COLO668 (cell line): Measurements from ENCODE around the gene HES5.
"Not testable (repeated sequence)": the region's sequence is repeated elsewhere in the genome, so short reads cannot be mapped to it uniquely, and the experiment has no call there.

Experiments
- DNase-seq: peaks from one replicate; lab custom pipeline; 2025; ENCODE audit not compliant: unreplicated experiment; lab: John Stamatoyannopoulos, UW

HES5 gene

DNA sequence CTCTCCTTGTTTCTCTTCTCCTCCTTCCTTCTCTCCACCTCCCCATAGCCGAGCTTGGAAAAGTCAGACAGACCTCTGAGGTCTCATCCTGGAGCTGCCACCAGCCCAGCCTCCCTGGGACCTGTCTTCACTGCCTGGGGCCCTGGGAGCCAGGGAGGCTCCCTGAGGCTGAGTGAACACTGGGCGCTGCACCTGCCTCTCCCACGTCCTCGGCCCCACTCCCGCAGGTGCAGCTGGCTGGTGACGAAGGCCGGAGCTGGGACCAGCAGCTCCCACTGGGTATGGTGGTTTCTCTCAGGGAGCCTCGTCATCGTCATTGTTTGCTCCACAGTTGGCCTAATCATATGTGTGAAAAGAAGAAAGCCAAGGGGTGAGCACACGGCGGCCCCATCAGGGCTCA is 31.4 kb upstream of the HES5 start:
- DNase-seq = peak; percentile 91

DNA sequence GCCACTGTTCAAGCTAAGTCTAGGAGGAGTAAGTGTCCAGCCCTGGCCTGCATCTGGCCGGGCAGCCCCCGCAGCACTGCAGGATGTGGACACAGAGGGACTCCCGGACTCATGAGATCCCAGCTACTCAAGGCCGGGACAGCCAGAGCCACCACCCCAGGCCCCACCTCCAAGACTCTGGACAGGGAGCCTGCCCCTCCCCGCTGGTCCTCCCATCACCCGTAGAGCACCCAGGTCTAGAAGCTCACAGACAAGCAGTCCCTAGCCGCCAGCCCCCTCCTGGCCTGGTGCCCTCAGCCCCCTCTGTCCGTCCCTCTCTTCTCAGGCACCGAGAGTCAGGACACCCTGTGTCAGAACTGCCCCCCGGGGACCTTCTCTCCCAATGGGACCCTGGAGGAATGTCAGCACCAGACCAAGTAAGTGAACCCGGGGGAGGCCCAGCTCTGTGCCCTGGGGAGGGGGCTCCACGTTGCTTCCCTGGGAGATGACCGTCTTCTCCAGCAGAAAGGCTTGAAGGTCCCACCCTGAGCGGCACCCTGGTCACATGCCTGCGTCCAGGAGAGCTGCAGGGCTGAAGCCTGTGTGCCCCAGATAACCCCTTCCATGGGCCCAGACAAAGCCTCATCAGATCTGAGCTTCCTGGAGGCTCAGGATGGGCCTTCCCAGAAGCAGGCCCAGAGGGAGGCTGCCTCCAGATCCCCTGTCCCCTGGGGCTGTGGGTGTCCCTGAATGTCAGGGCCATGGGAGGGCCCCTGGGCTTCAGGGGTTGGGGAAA is 30.4 kb upstream of the HES5 start:
- no peak for DNase-seq

DNA sequence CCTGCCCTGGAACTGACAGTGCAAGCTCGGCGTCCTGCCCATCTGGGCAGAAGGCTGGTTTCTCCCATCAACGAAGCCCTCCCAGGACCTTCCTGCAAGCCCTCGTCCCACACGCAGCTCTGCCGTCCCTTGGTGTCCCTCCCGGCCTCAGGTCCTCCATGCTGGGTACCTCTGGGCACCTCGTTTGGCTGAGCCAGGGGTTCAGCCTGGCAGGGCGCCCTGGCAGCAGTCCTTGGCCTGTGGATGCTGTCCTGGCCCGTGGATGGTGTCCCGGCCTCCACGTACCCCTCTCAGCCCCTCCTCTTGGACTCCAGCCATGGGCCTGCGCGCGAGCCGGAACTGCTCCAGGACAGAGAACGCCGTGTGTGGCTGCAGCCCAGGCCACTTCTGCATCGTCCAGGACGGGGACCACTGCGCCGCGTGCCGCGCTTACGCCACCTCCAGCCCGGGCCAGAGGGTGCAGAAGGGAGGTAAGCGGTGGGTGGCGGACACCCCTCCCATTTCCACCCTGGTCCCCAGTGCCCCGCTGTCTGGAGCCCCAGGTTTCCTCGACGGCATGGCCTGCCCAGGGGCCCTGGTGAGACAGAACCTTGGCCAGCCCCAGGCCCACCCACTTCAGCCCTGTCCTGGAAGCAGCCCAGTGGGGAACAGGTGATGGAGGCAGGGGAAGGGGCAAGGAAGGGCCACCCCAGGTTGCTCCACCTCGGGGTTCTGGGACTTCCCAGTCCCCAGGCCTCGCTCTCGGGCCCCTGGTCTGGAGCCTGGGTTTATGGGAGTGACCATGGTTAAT is 29.6 kb upstream of the HES5 start:
- no peak for DNase-seq

DNA sequence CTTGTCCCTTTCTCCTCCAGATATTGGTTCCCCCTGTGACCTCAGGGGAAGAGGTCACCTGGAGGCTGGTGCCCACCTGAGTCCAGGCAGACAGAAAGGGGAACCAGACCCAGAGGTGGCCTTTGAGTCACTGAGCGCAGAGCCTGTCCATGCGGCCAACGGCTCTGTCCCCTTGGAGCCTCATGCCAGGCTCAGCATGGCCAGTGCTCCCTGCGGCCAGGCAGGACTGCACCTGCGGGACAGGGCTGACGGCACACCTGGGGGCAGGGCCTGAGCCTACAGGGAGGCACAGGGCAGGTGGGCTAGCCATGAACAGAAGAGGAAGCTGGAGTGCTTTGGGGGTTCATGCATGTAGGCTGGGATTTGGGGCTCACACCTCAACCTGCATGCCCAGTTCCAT is 28.8 kb upstream of the HES5 start:
- no peak for DNase-seq

DNA sequence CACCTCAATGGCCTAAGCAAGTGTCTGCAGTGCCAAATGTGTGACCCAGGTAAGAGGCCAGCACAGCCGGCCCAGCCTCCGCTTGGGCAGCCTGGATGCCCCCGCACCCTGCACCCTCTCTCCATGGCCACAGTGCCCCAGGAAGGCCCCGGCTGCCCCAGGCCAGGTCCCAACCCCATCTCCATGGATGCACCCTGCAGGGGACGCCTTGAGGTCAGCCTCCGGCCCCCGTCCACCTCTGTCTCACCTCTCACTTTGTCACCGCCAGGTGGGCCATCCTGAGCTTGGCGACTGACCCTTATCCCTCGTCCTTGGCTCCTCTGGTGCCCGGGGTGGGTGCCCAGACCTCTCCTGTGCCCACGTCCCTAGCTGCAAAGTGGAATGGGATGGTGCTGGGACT is 28.4 kb upstream of the HES5 start:
- no peak for DNase-seq

DNA sequence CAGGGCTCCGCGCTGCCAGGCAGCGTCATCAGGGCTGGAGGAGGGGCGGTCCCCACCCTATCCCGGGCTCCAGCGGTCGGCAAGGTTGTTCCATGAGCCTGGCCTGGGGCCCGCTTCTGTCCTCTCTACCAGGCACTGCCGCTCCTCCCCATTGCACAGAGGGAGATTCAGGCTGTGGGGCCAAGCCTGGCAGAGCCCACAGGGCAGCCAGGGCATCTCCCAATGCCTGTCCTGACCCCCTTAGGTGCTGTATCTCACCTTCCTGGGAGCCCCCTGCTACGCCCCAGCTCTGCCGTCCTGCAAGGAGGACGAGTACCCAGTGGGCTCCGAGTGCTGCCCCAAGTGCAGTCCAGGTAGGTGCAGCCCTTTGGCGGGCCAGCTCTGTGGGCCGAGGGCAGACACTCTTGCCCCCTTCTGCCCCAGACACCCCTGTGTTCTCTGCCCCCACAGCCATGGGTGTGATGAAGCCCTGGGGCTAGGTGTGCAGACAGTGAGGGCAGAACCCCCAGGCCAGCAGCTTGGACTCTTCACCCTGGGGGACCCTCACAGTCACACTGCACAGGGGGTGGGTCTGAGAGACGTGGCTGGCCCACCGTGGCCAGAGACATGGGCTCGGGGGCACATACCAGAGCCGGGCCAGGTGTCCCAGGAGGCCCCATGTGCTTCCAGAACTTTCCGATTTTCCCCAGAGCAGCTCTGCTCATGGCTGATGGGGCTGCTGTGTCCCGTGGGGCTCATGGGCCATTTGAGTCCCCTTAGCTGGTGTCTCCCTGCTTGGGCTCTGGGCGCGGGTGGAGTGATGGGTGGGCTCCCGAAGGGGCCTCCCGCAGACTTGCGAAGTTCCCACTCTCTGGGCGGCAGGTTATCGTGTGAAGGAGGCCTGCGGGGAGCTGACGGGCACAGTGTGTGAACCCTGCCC is 27.7 kb upstream of the HES5 start:
- DNase-seq = no peak

DNA sequence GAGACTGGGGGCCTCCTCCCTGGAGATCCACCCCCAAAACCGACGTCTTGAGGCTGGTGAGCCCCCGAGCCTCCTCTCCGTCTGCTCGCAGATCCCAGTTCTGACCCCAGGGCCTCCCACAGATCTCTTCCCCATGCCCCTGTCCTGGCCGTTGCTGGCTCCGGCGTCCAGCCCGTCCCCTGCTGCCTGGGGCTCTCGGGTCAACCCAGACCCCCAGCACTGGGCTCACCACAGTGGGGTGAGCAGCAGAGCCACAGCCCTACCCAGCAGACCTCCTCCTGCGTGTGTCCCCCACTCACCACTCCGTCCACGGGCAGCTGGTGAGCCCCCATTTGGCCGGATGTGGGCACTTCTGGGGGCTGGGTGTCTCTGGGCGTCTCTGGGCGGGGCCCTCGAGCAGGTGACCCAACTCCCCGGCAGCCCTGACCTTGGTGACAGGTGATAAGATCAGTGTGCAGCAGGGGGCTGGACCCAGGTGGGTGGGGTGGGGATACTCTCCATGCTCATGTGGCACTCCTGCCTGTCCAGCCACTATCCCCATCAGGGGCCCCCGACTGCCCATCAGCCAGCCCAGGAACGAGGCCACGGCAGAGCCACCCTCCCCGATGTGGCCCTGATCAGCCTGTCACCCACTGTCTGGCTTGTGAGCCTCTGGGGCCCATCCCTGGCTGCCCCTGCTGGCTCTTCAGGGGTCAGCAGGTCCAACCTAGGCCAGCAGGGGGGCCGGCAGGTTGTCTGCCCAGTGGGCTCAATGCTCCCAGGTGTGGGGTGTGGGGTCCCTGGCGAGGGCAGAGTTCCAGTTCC is 26.8 kb upstream of the HES5 start:
- peak; percentile 85 for DNase-seq

DNA sequence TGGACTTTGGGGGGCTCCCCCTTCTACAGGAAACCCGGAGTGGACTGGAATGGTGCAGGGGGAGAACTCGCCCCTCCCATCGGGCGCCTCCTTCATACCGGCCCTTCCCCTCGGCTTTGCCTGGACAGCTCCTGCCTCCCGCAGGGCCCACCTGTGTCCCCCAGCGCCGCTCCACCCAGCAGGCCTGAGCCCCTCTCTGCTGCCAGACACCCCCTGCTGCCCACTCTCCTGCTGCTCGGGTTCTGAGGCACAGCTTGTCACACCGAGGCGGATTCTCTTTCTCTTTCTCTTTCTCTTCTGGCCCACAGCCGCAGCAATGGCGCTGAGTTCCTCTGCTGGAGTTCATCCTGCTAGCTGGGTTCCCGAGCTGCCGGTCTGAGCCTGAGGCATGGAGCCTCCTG is 26.2 kb upstream of the HES5 start, which contains the start of gene TNFRSF14:
Gene TNFRSF14 (plus strand): TSS at position 95 of the 401 bp plus-strand sequence. CDS start 294 bp downstream, at position 389.
- DNase-seq = peak; percentile 77

DNA sequence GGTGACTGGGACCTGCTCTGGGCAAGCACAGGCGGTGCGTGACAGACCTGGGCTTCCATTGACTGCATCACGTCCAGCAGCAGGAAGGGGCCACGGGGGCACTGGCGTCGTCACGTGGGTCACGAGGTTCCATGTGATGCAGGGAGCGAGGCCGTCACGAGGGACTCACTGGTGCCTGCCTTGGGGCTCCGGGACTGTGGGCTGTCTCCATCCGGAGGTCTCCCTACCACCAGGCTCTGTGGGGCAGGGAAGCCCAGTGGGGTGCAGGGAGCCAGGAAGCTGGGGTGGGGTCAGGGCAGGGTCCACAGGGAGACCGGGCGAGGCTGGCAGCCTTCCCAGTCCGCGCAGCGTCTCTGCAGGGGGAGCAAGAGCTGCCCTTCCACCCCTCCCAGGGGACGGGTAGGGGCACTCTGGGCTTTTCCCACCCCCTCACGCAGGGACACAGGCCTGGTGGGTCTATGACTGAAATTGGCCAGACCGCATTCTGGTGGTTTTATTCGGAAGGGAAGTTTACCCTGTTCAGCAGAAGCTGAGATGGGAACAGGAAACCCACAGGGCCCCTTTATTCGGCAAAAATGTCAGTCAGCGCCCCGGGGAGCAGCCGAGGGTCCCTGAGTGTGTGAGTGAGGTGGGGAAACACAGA is 25.7 kb upstream of the HES5 start:
- DNase-seq = peak; percentile 75

DNA sequence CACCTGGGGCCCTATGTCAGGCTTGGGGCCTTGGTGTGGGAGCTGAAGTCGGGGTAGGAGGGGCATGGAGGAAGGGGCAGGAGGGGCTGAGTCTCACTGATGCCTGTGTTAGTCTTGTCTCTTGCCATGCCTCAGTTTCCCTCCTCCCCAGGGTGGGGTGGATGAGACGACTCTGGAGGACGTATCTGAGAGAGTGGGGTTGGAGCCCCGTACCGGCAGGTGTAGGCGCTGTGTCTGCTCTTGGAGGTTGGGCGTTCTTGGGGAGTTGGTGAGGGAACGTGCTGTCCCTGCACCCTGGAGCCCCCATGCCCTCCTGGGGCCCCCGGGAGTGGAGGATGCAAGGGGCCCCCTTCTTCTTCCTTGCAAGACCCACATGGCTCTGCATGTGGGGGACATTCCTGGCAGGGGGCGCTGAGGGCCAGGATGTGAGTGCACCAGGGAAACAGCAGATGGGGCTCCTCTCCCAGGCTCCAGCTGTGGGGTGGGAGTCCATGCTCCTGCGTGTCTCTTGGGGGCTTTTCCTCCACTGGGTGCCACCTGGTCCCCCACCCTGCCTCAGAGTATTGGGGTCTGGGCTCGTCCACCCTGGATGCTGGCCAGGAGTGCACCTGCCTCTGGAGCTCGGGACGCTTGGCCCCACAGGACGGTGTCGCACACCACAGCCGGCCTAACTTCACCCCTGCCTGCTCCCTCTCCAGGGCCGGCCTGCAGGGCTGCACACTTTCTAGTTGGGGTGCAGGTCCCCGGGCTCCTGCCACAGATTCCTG is 24.7 kb upstream of the HES5 start:
- peak; percentile 27 for DNase-seq

DNA sequence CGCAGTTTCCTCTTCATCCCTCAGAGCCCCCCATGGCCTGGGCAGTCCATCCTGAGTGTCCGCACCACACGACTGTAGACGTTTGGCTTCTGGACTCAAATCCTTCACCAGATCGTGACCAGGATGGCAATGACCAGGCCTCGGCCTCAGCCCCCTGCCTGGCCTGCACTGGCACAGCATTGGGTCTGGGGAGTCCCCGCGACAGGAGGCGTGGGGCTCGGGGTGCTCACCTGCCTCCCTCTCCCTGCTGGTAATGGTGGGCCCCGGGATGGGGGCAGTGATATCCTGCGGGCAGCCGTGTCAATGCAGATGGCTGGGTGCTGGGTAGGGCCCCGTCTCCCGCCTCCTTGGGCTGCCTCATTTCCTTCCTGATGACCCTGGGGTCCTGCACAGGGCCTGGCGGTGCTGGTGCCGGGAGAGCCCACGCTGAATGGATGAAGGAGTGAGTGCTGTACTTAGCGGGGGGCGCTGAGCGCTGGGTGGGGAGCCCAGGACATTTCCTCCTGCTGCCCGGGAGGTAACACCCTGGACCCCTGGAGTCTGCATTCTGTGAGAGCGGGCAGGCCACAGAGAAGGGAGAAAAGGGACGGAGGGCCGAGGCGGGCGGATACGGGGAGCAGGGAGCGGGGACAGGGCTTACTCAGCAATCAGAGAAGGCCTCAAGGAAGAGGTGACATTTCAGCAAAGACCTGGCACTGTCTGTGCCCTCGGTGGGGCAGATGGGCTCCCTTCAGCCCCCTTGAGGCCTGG is 24.0 kb upstream of the HES5 start:
- DNase-seq = no peak

DNA sequence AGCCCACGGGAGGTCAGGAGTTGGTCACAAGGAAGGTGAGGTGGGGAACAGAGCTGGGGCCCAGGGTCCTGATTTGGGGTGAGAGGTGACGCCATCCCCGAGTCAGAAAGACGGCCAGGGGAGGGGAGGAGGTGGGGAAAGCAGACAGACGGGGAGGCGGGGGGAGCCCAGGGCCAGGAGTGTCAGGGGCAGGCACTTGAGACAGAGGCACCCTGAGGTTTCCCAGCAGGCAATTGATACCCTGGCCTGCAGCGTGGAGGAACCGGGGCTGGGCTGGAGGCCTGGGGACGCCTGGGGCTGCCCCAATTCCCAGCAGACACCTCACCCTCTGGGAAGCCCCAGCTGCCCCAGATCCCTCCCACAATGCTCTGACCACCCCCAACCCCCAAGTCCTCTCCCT is 23.0 kb upstream of the HES5 start:
- DNase-seq = not testable (repeated sequence)

DNA sequence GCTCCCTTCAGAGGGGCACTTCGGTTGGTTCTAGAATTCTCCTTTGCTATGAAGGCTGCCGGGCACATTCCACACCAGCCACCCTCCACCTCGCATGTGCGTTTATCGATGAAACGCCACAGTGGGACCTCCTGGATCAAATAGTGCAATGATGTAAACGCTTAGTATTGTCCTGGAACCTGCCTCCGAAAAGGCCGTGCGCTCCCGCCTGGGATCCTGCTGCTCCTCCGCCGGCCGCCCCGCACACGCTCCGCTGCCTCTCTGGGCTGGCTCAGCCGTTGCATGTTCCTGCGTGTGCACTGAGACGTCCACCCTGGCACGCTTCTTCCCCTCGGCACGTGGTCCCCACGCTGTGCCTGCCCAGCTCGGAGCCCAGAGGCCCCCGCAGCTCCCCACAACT is 22.1 kb upstream of the HES5 start:
- no peak for DNase-seq

DNA sequence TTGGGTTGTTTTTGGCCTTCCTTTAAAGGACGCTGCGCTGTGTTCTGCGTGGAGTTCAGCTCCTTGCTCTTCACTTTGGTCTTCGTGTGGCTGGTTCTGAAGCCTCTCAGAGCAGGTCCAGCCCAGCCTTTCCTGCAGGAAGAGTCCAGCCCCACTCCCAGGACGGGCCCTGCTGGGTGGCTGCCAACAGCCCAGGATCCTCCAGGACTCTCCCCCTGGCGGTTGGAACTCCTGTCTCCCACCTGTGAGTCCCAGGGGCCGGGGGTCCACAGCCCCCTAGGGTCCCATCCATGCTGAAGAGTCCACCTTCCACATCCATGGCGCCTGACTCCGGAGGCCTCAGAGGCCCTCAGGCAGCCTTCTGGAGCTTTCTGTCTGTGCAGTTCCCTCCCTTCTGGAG is 21.5 kb upstream of the HES5 start:
- not testable (repeated sequence) for DNase-seq

DNA sequence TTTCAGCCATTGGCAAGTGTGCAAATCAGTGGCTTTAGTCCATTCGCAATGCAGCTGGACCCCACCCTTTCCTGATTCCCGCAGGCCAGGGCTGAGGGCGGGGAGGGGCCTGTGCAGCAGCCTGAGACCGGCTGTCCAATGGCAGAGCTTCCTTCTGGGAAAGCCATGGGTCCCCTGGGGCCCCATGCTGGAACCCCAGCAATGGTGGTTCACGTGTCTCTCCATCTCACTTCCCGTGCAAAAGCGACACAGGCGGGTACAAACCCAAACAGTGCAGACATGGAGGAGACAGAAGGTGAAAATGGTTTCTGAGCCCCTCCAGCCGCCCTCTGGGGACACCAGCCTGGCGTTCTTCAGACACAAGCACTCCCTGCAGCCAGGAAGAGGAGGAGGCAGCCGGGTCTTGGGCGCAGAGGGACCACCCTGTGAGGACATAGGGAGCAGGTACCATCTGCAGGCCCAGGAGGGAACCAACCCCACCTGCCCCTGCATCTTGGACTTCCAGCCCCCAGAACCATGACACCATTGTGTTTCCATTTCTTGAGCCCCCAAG is 20.3 kb upstream of the HES5 start:
- not testable (repeated sequence) for DNase-seq

DNA sequence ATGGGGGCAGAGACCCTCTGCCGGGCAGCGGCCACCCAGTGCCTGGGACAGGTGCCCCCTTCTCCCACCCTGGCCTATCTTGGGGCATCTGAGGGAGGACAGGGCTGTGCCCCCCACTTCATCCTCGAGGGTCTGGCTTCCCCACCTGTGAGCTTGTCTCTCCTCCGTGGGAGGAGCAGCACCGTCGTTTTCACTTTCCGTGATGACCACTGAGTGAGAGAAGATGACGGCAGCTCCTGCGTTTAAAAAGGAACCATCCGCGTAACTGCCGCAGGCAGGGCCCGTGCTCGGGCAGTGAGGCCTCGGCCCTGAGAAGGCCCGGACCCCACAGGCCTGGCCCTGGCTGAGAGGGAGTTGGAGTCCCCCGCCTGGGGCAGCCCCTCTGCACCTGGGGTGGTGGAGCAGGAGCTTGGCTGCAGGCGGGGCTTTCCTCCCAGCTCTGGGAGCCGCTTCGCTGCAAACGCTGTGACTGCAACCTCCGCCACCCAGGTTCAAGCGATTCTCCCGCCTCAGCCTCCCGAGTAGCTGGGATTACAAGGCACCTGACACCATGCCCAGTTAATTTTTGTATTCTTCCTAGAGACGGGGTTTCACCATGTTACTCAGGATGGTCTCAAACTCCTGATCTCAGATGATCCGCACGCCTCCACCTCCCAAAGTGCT is 19.4 kb upstream of the HES5 start:
- DNase-seq = not testable (repeated sequence)

DNA sequence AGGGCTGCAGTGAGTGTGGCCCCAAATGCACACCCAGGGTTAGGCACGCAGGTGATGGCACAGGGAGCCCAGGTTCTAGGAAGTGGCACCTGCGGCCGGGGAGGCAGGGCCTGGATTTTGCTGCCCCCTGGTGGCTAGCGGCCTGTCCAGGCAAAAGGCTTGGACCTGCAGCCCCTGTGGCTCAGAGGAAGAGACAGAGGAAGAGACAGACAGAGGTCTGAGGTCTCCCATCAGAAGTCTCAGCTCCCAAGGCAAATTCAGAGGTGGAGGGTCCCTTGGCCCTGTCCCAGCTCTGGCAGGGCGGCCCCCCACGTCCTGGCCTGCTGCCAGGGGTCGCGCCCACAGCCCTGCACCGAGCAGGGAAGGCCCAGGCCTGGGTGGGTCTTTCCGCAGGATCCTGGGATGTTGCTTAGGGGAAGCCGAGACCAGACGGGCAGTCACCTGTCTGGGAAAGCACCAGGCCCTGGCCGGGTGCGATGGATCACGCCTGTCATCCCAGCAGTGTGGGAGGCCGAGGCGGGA is 18.1 kb upstream of the HES5 start:
- DNase-seq = peak; percentile 98
